ENCODE results near the gene TRIM37. TPM values are rescaled to one million over a fixed set of nuclear protein-coding genes. Genes with fewer than 3 reads are reported as not detected.
A peak's percentile ranks its signal among the peaks of the same experiment; 100 is the strongest.

TRIM37 gene
- total RNA-seq, 1 experiment from 2014 or later: 62.3 TPM

DNA sequence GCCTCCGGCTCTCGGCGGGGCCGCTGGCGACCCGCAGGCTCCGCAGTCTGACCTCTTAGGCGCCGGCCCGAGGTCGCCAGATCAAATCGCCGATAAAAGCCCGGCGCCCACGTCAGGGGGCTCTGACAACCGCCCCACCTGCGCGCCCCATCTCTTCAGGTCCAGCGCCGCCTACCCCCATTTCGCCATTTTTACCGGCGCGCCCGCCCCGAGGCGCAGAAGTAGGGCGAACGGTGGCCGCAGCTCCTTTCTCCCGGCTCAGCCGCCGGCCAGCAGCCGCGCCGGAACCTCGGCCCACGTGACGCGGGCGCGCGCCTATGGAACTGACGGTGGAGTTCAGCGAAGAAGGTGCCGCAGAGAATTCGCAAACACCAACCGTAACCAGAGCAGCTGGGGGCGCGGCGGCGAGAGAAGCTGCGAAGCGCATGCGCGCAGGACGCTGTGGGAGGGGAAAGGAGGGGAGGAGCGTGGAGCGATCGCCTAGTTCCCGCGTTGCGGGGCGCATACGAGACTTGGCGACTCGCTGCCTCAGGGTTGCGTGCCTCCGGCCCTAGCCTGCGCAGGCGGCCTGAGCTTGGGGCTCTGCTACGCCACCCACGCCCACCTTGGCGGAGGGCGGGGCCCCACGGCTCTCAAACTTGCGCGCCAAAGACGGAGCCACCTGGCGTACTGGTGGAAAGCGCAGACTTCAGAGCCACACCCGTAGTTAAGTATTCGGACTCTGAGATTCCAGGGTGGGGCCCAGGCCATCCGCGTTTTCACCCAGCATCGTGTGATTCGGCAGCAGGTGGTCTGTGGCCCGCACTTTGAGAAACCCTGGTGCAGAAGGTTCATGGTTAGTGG is at the start of gene TRIM37 (continued):
- TF ChIP-seq RORB (CRISPR knock-in tag; IDR thresholded peaks at IDR 0.05) (no peak), NR1H2 (CRISPR knock-in tag; IDR thresholded peaks at IDR 0.05) (no peak), ZNF416 (CRISPR knock-in tag; IDR thresholded peaks at IDR 0.05) (peak; percentile 9; the same call in 1 of the 2 replicates), TP53 (CRISPR knock-in tag; IDR thresholded peaks at IDR 0.05) (no peak), CTCF (IDR thresholded peaks at IDR 0.05) (no peak), ZNF121 (CRISPR knock-in tag; IDR thresholded peaks at IDR 0.05) (no peak), ZNF263 (CRISPR knock-in tag; IDR thresholded peaks at IDR 0.05; ENCODE audit: low read depth) (no peak), CREM (CRISPR knock-in tag; IDR thresholded peaks at IDR 0.05) (no peak; the same call in 1 of the 2 replicates), STAT6 (CRISPR knock-in tag; conservative IDR thresholded peaks at IDR 0.05; ENCODE audit: low read depth) (no peak), MYBL2 (CRISPR knock-in tag; IDR thresholded peaks at IDR 0.05) (peak; percentile 79; the same call in 1 of the 2 replicates), ZNF219 (CRISPR knock-in tag; IDR thresholded peaks at IDR 0.05; ENCODE audit: borderline replicate concordance) (no peak), NFATC4 (CRISPR knock-in tag; IDR thresholded peaks at IDR 0.05) (peak; percentile 18; the same call in 1 of the 2 replicates), E2F4 (CRISPR knock-in tag; IDR thresholded peaks at IDR 0.05; ENCODE audit: borderline replicate concordance, low read depth) (peak; percentile 67), ETV6 (CRISPR knock-in tag; IDR thresholded peaks at IDR 0.05) (peak; percentile 67), FOXK1 (CRISPR knock-in tag; IDR thresholded peaks at IDR 0.05) (peak; percentile 77), ZNF317 (CRISPR knock-in tag; IDR thresholded peaks at IDR 0.05; ENCODE audit: borderline replicate concordance, low read depth) (0 out of 2 replicates have a peak, but pooled peaks have one; percentile 12), ZBTB43 (CRISPR knock-in tag; IDR thresholded peaks at IDR 0.05) (no peak; the same call in none of the 2 replicates)
- TF ChIP-seq, protein P1, sequence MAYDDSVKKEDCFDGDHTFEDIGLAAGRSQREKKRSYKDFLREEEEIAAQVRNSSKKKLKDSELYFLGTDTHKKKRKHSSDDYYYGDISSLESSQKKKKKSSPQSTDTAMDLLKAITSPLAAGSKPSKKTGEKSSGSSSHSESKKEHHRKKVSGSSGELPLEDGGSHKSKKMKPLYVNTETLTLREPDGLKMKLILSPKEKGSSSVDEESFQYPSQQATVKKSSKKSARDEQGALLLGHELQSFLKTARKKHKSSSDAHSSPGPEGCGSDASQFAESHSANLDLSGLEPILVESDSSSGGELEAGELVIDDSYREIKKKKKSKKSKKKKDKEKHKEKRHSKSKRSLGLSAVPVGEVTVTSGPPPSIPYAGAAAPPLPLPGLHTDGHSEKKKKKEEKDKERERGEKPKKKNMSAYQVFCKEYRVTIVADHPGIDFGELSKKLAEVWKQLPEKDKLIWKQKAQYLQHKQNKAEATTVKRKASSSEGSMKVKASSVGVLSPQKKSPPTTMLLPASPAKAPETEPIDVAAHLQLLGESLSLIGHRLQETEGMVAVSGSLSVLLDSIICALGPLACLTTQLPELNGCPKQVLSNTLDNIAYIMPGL (CRISPR knock-in tag; IDR thresholded peaks at IDR 0.05): peak; percentile 57; the same call in 1 of the 2 replicates
- TF ChIP-seq, protein P2, sequence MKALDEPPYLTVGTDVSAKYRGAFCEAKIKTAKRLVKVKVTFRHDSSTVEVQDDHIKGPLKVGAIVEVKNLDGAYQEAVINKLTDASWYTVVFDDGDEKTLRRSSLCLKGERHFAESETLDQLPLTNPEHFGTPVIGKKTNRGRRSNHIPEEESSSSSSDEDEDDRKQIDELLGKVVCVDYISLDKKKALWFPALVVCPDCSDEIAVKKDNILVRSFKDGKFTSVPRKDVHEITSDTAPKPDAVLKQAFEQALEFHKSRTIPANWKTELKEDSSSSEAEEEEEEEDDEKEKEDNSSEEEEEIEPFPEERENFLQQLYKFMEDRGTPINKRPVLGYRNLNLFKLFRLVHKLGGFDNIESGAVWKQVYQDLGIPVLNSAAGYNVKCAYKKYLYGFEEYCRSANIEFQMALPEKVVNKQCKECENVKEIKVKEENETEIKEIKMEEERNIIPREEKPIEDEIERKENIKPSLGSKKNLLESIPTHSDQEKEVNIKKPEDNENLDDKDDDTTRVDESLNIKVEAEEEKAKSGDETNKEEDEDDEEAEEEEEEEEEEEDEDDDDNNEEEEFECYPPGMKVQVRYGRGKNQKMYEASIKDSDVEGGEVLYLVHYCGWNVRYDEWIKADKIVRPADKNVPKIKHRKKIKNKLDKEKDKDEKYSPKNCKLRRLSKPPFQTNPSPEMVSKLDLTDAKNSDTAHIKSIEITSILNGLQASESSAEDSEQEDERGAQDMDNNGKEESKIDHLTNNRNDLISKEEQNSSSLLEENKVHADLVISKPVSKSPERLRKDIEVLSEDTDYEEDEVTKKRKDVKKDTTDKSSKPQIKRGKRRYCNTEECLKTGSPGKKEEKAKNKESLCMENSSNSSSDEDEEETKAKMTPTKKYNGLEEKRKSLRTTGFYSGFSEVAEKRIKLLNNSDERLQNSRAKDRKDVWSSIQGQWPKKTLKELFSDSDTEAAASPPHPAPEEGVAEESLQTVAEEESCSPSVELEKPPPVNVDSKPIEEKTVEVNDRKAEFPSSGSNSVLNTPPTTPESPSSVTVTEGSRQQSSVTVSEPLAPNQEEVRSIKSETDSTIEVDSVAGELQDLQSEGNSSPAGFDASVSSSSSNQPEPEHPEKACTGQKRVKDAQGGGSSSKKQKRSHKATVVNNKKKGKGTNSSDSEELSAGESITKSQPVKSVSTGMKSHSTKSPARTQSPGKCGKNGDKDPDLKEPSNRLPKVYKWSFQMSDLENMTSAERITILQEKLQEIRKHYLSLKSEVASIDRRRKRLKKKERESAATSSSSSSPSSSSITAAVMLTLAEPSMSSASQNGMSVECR (CRISPR knock-in tag; IDR thresholded peaks at IDR 0.05; ENCODE audit: borderline replicate concordance): peak; percentile 74; the same call in 1 of the 2 replicates
- TF ChIP-seq, protein P3, sequence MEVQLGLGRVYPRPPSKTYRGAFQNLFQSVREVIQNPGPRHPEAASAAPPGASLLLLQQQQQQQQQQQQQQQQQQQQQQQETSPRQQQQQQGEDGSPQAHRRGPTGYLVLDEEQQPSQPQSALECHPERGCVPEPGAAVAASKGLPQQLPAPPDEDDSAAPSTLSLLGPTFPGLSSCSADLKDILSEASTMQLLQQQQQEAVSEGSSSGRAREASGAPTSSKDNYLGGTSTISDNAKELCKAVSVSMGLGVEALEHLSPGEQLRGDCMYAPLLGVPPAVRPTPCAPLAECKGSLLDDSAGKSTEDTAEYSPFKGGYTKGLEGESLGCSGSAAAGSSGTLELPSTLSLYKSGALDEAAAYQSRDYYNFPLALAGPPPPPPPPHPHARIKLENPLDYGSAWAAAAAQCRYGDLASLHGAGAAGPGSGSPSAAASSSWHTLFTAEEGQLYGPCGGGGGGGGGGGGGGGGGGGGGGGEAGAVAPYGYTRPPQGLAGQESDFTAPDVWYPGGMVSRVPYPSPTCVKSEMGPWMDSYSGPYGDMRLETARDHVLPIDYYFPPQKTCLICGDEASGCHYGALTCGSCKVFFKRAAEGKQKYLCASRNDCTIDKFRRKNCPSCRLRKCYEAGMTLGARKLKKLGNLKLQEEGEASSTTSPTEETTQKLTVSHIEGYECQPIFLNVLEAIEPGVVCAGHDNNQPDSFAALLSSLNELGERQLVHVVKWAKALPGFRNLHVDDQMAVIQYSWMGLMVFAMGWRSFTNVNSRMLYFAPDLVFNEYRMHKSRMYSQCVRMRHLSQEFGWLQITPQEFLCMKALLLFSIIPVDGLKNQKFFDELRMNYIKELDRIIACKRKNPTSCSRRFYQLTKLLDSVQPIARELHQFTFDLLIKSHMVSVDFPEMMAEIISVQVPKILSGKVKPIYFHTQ (CRISPR knock-in tag; IDR thresholded peaks at IDR 0.05): no peak; the same call in 1 of the 2 replicates
- TF ChIP-seq, protein P4, sequence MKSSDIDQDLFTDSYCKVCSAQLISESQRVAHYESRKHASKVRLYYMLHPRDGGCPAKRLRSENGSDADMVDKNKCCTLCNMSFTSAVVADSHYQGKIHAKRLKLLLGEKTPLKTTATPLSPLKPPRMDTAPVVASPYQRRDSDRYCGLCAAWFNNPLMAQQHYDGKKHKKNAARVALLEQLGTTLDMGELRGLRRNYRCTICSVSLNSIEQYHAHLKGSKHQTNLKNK (CRISPR knock-in tag; IDR thresholded peaks at IDR 0.05): no peak

Data from WTC11 (cell line).